GM12874 (cell line): Measurements from ENCODE around the gene LRFN2.

Experiments used
- TF ChIP-seq, protein P1 (sequence below): IDR thresholded peaks from 2 replicates; pipeline ENCODE4 v1.5.1; 2011; ENCODE audit warnings: low read depth, mild to moderate bottlenecking, control low read depth, low read length, moderate library complexity; ENCODE audit not compliant: insufficient read depth

Gene LRFN2

DNA sequence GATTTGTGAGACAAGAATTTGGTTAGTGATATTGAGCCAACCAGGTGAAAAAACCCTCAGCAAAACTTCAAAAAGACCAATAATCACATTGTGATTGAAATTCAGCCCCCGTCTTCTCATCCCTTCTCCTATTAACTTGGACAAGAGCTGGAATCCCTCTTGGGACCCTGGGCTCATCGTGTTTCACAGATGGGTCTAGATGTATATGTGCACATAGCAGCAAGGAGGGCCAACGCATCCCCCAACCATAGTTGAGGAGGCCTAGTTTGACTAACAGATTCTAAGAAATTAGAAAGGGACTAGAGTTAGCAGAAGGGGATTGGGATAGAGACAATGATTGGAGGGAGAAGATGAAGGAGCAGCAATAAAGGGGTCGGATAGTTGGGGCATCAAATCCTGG, 19.8 kb upstream of the LRFN2 start:
- TF ChIP-seq, protein P1, sequence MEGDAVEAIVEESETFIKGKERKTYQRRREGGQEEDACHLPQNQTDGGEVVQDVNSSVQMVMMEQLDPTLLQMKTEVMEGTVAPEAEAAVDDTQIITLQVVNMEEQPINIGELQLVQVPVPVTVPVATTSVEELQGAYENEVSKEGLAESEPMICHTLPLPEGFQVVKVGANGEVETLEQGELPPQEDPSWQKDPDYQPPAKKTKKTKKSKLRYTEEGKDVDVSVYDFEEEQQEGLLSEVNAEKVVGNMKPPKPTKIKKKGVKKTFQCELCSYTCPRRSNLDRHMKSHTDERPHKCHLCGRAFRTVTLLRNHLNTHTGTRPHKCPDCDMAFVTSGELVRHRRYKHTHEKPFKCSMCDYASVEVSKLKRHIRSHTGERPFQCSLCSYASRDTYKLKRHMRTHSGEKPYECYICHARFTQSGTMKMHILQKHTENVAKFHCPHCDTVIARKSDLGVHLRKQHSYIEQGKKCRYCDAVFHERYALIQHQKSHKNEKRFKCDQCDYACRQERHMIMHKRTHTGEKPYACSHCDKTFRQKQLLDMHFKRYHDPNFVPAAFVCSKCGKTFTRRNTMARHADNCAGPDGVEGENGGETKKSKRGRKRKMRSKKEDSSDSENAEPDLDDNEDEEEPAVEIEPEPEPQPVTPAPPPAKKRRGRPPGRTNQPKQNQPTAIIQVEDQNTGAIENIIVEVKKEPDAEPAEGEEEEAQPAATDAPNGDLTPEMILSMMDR: no peak

- TF ChIP-seq, protein P1: no peak
Measured at GRCh38 chr6:40606526-40606925, 19.4 kb upstream of the LRFN2 start.

DNA sequence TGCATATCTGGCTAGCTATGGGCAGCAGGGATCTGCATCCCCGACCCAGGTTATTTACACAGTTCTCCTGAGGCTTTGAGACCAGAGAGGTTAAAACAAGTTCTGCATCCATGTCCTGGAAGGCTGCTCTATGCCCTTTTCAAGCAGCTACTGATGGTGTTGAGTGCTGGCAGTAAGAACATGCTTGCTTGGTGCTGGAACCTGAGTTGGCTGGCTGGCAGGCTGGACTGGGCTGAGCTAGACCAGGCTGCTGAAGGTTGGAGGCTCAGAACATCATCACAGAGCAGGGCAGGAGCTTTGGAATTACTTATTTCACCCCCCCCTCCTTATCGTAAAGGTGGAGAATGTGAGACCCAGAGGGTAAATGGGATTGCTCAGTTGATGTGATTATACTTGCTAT, 16.9 kb upstream of the LRFN2 start:
- TF ChIP-seq, protein P1: no peak

DNA sequence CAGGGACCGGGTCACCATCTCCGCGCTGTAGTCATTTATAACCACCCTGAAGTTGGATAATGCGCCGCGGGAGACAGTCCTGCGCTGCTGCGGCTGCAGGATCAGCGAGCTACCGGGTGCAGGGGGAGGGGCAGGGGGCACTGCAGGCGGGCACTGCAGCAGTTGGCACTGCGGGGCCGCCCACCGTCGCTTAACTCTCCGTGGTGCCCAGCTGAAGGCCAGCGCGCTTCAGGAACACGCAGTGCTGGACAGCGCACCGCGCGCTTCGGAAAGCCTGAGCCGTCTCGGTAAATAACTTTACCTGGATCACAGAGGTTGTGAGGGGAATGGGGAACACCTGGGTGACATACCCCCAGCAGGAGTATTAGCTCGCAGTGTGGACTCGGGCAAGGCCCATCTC, 12.4 kb upstream of the LRFN2 start:
- TF ChIP-seq, protein P1: no peak

DNA sequence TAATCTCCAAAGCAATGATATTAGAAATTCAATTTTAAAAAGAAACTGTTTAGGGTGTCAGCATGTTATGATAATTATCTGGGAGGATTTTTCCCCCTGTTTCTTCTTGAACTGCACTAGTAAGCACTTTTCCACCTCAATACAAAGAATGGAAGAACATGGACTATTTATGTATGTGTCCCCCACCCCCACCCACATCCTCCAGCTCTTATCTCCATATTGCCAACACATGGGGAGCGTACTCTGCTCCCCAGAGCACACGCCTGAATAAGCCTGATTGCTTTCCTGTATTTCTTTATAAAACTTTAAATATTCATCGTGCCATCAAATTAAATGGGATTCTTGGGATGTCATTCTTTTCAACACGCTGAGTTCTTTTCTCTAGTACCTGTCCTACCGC, 11.4 kb upstream of the LRFN2 start:
- TF ChIP-seq, protein P1: no peak

DNA sequence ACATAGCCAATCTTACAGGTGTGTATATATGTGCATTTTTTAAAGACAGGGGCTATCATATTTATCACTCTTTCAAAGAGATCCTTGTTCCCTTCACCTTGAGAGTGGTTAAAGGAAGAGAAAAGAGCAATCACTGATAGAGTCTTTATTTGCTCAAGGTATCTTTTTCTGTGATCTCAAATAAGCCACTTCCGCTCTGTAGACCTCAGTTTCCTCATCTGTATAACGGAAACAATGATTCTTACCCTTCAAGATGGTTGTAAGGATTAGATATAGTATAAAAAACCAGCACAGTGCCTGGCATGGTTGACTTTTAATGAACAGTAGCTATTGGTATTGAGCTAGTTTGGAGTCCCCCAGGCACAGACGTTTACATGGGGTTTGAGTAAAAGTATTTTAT, 10.1 kb upstream of the LRFN2 start:
- TF ChIP-seq, protein P1: no peak

GRCh38 chr6:40588480-40588879, 1.3 kb upstream of the LRFN2 start:
- TF ChIP-seq, protein P1: no peak

GRCh38 chr6:40588070-40588384, 863 bp upstream of the LRFN2 start:
- TF ChIP-seq, protein P1: no peak
